IMR-90 (cell line): ENCODE measurements around the gene FGF7. TPM values are rescaled to one million over a fixed set of nuclear protein-coding genes. Genes with fewer than 3 reads are reported as not detected.

ENCODE experiments used
- ATAC-seq: fragments of 200-7000 bp; cut with Tn5 transposase; 2 replicates; pipeline ENCODE4 v1.9.1; 2020; ENCODE audit warnings: low read depth, mild to moderate bottlenecking, moderate library complexity
- BruUV-seq: library from RNA; stranded (reverse); fragments of 400-500 nt; replicated peaks from 2 replicates; lab custom pipeline; 2021; lab: Mats Ljungman, UMichigan
- CTCF ChIA-PET: fragments of 300-600 bp; formaldehyde crosslinking; extraction: SDS; loops from one replicate; lab custom pipeline; 2021; ENCODE audit warnings: antibody characterized with exemption; lab: Yijun Ruan, JAX
- POLR2A ChIA-PET: fragments of 300-600 bp; sonication (Branson Sonifier 250); formaldehyde crosslinking; loops from one replicate; lab custom pipeline; 2022; ENCODE audit warnings: antibody characterized with exemption; ENCODE audit not compliant: unreplicated experiment; lab: Charles Lee
- DNase-seq: peaks from one replicate; pipeline ENCODE4 v3.0.0; 2013
- H2AFZ ChIP-seq: replicated peaks from 2 replicates; pipeline ENCODE3; 2013; ENCODE audit warnings: low read length, mild to moderate bottlenecking; ENCODE audit not compliant: poor library complexity
- H2AK5ac ChIP-seq: 2 replicates; pipeline ENCODE4 v1.6.1; 2013; ENCODE audit warnings: low read depth, low read length, inconsistent platforms
- H2AK9ac ChIP-seq: replicated peaks from 2 replicates; pipeline ENCODE3; 2013; ENCODE audit warnings: mild to moderate bottlenecking, low read depth, low read length, moderate library complexity; ENCODE audit not compliant: poor library complexity
- H2BK120ac ChIP-seq: 2 replicates; pipeline ENCODE4 v1.6.1; 2013; ENCODE audit warnings: low read depth, low read length, inconsistent platforms
- H2BK15ac ChIP-seq: 3 replicates; pipeline ENCODE4 v1.6.1; 2013; ENCODE audit warnings: low read depth, low read length, inconsistent platforms
- H2BK20ac ChIP-seq: 2 replicates; pipeline ENCODE4 v1.6.1; 2013; ENCODE audit warnings: low read depth, mild to moderate bottlenecking, inconsistent platforms, low read length, moderate library complexity
- H2BK5ac ChIP-seq: 2 replicates; pipeline ENCODE4 v1.6.1; 2013; ENCODE audit warnings: mild to moderate bottlenecking, low read depth, low read length, inconsistent platforms; ENCODE audit not compliant: poor library complexity, severe bottlenecking
- H3K14ac ChIP-seq: replicated peaks from 2 replicates; pipeline ENCODE4 v1.6.1; 2013; ENCODE audit warnings: low read depth, low read length, inconsistent platforms
- H3K18ac ChIP-seq: 2 replicates; pipeline ENCODE4 v1.6.1; 2013; ENCODE audit warnings: low read depth, low read length, control low read depth
- H3K23ac ChIP-seq: 2 replicates; pipeline ENCODE4 v1.6.1; 2013; ENCODE audit warnings: low read depth, low read length, inconsistent platforms
- H3K27ac ChIP-seq: 2 replicates; pipeline ENCODE4 v1.5.1; 2013; ENCODE audit warnings: mild to moderate bottlenecking, control low read depth, low read length; ENCODE audit not compliant: insufficient read depth
- H3K27me3 ChIP-seq: 2 replicates; pipeline ENCODE4 v1.6.1; 2013; ENCODE audit warnings: low read length; ENCODE audit not compliant: control insufficient read depth, insufficient read depth
- H3K36me3 ChIP-seq: 2 replicates; pipeline ENCODE4 v1.6.1; 2013; ENCODE audit warnings: low read length, mixed read lengths; ENCODE audit not compliant: control insufficient read depth, insufficient read depth
- H3K4ac ChIP-seq: 2 replicates; pipeline ENCODE4 v1.6.1; 2013; ENCODE audit warnings: low read depth, low read length, inconsistent platforms
- H3K4me1 ChIP-seq: 2 replicates; pipeline ENCODE4 v1.6.1; 2013; ENCODE audit warnings: low read length, mixed read lengths; ENCODE audit not compliant: control insufficient read depth, insufficient read depth
- H3K4me2 ChIP-seq: 2 replicates; pipeline ENCODE4 v1.6.1; 2013; ENCODE audit warnings: low read depth, mild to moderate bottlenecking, control low read depth, low read length, moderate library complexity
- H3K4me3 ChIP-seq: 2 replicates; pipeline ENCODE4 v1.5.1; 2013; ENCODE audit warnings: low read depth, mild to moderate bottlenecking, control low read depth, low read length, moderate library complexity; ENCODE audit not compliant: insufficient read depth
- H3K56ac ChIP-seq: 2 replicates; pipeline ENCODE4 v1.6.1; 2013; ENCODE audit warnings: low read length, inconsistent platforms; ENCODE audit not compliant: insufficient read depth; ENCODE audit errors: extremely low read depth
- H3K79me1 ChIP-seq, 2 experiments: 2 replicates each; pipeline ENCODE4 v1.6.1; 2013; ENCODE audit warnings: low read length in 2 of 2, inconsistent platforms in 1 of 2, low read depth in 1 of 2
- H3K9ac ChIP-seq: 2 replicates; pipeline ENCODE4 v1.6.1; 2013; ENCODE audit warnings: low read depth, low read length, control low read depth
- H3K9me1 ChIP-seq: 2 replicates; pipeline ENCODE4 v1.6.1; 2013; ENCODE audit warnings: low read length, inconsistent platforms; ENCODE audit not compliant: insufficient read depth
- H3K9me3 ChIP-seq: 2 replicates; pipeline ENCODE4 v1.6.1; 2013; ENCODE audit warnings: low read length; ENCODE audit not compliant: control insufficient read depth, insufficient read depth
- H4K20me1 ChIP-seq: 2 replicates; pipeline ENCODE4 v1.6.1; 2013; ENCODE audit warnings: low read length, inconsistent platforms; ENCODE audit not compliant: insufficient read depth
- H4K5ac ChIP-seq: 2 replicates; pipeline ENCODE4 v1.6.1; 2013; ENCODE audit warnings: mild to moderate bottlenecking, low read depth, low read length, control low read depth
- H4K8ac ChIP-seq, 2 experiments: 2 replicates each; pipeline ENCODE4 v1.6.1; 2013; ENCODE audit warnings: low read depth in 2 of 2, low read length in 2 of 2, control low read depth in 1 of 2, inconsistent platforms in 1 of 2
- H4K91ac ChIP-seq: 2 replicates; pipeline ENCODE4 v1.6.1; 2013; ENCODE audit warnings: low read depth, low read length, inconsistent platforms; ENCODE audit not compliant: insufficient read depth
- BHLHE40 ChIP-seq: fragments of 150-350 bp; IDR thresholded peaks from 2 replicates; pipeline ENCODE4 v1.6.1; 2016; ENCODE audit warnings: mild to moderate bottlenecking, low read depth, low read length
- CEBPB ChIP-seq: IDR thresholded peaks from 2 replicates; pipeline ENCODE4 v1.6.1; 2012; ENCODE audit warnings: low read depth, low read length, improper control_type of control experiment
- CHD1 ChIP-seq: IDR thresholded peaks from 2 replicates; pipeline ENCODE4 v1.6.1; 2012; ENCODE audit warnings: low read depth, low read length, improper control_type of control experiment
- CTCF ChIP-seq: conservative IDR thresholded peaks from 2 replicates; pipeline ENCODE4 v1.5.1; 2012; ENCODE audit warnings: mild to moderate bottlenecking, low read depth, low read length, improper control_type of control experiment
- FOS ChIP-seq: fragments of 150-350 bp; IDR thresholded peaks from 2 replicates; pipeline ENCODE4 v1.6.1; 2016; ENCODE audit warnings: low read depth, low read length
- MAFK ChIP-seq: IDR thresholded peaks from 2 replicates; pipeline ENCODE4 v1.6.1; 2012; ENCODE audit warnings: low read depth, low read length, improper control_type of control experiment
- MAZ ChIP-seq: IDR thresholded peaks from 2 replicates; pipeline ENCODE4 v1.6.1; 2012; ENCODE audit warnings: low read depth, mild to moderate bottlenecking, low read length, improper control_type of control experiment, moderate library complexity, borderline replicate concordance
- dilution Hi-C: fragments of 300-500 bp; cut with HindIII; formaldehyde crosslinking; loops from one replicate; pipeline ENCODE4 v1.14.3; 2018; ENCODE audit warnings: low sequenced_read_pairs; ENCODE audit not compliant: unreplicated experiment
- in situ Hi-C: fragments of 300-500 bp; cut with MboI; formaldehyde crosslinking; loops from 3 replicates; pipeline ENCODE4 v1.14.3; 2019; ENCODE audit warnings: low sequenced_read_pairs, inconsistent platforms, mixed read lengths
- intact Hi-C: fragments of 100-400 bp; cut with micrococcal nuclease; formaldehyde crosslinking; loops from 2 replicates; pipeline ENCODE4 v1.10.0; 2022
- polyA plus RNA-seq, 3 experiments: library from polyadenylated mRNA; depleted of rRNA; stranded (reverse); fragments of >200 nt; gene quantifications; 2 replicates each; pipeline ENCODE4 v1.2.3, GENCODE V29; 2012; ENCODE audit warnings: low replicate concordance in 1 of 3
- total RNA-seq: library from RNA; depleted of rRNA; stranded (reverse); fragments of >200 nt; gene quantifications from 2 replicates; pipeline ENCODE4 v1.2.3, GENCODE V29; 2012

FGF7 gene
- total and polyA plus RNA-seq, 2 of the 4 experiments (the other 2 are of a cell fraction), result 27.3 to 34.8 TPM

GRCh38 chr15:49456166-49456565 is 33.1 kb downstream of the FGF7 start:
- in situ Hi-C loops (no loop called here), dilution Hi-C loops (no loop called here), intact Hi-C loops (no loop called here)
- Histone ChIP-seq H3K18ac (no peak overlapping the region), H3K23ac (no peak overlapping the region), H2AK9ac (no peak overlapping the region), H3K4me1 (peaks cover 13% of the 10 kb centered on the region), H3K27me3 (no peaks in the 10 kb centered on the region), H2BK120ac (no peak overlapping the region), H3K4me2 (no peak overlapping the region), H2AK5ac (no peak overlapping the region), H3K9me3 (no peaks in the 10 kb centered on the region), H2BK5ac (no peak overlapping the region), H2BK20ac (no peak overlapping the region), H3K79me1 (peaks cover 16 to 36% of the 10 kb centered on the region in 2 experiments; a peak in 3 of 4 replicates), H3K56ac (no peak overlapping the region), H2BK15ac (no peak overlapping the region), H4K8ac (no peak overlapping the region), H3K9ac (no peak overlapping the region), H4K5ac (no peak overlapping the region), H3K4me3 (no peak overlapping the region), H3K9me1 (peaks cover 8% of the 10 kb centered on the region), H4K20me1 (no peaks in the 10 kb centered on the region), H3K4ac (no peak overlapping the region), H3K14ac (no peak overlapping the region), H3K36me3 (peaks cover 17% of the 10 kb centered on the region), H3K27ac (no peak overlapping the region), H4K91ac (no peak overlapping the region), H2AFZ (no peak overlapping the region)
- ATAC-seq, result no peak
- POLR2A ChIA-PET, result no interaction called here
- TF ChIP-seq BHLHE40, result no peak
- no peak for TF ChIP-seq FOS
- no peak for TF ChIP-seq CHD1
- TF ChIP-seq CEBPB, result no peak
- TF ChIP-seq CTCF, result no peak
- no peak for TF ChIP-seq MAZ
- TF ChIP-seq MAFK, result no peak
- no TSS peak for BruUV-seq
- no peak for DNase-seq
- CTCF ChIA-PET, result interaction anchor here (1.5 kb wide), 1 partner anchor 8 kb away, joined by 3 read pairs; no protein-coding TSS in a partner anchor
